NCI-H526 (cell line): ENCODE results near the gene CSTPP1.
"Not testable (repeated sequence)": the region's sequence is repeated elsewhere in the genome, so short reads cannot be mapped to it uniquely, and the experiment has no call there.

Source experiments
- DNase-seq, 2 experiments: peaks; one replicate each; lab custom pipeline; 2025; lab: John Stamatoyannopoulos, UW

CSTPP1 gene

DNA sequence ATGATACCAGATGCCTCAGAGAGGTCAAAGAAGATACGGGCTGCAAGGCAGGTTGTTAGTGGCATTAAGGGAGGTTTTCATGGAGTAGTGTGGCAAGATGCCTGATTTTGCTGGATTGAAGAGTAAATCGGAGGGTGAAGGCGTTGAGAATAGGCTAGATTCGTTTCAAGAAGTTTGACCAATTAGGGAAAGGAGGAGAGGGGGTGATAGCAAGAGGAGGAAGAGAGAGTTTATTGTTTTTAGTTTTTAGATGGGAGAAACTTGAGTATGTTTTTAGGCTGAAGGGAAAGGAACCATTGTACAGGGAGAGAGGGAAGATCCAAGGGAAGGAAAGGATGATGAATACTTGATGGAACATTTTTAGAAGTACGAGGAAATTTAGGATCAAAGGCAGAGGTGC, 16.5 kb downstream of the CSTPP1 start:
- no peak for DNase-seq

DNA sequence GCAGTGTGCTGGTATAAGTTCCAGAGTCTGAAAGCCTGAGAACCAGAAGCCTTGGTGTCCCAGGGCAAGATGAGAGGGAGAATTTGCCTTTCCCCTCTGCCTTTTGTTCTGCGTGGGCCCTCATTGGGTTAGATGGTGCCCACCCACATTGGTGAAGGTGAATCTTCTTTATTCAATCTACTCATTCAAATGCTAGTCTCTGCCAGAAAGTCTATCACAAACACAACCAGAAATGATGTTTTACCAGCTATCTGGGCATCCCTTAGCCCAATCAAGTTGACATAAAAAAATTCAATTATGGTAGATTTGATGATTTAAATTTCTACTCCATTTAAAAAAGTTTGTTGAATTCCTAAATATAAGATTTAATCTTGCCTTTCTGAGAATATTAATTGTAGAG, 22.2 kb downstream of the CSTPP1 start:
- DNase-seq, result no peak

GRCh38 chr11:46961041-46961440, 24.5 kb downstream of the CSTPP1 start:
- no peak for DNase-seq

GRCh38 chr11:46961886-46962285, 25.3 kb downstream of the CSTPP1 start:
- DNase-seq, result not testable (repeated sequence)

DNA sequence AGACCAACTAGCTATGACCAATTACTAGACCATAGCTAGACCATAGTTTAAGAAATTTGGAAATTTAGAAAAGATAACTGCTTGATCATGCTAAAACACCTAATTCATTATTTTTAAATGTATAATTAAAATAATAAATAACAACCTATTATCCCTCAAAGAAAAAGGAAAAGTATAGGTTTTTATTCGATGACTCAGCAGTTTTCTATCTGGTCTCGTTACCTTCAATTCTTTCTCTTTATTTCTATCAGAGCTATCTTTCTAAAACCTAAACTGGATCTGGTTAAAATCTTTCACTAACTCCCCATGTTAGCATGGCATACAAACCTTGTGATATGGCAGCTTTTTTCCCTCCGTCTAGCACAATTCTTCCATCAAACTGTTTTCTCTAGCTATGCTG, 27.3 kb downstream of the CSTPP1 start:
- DNase-seq, result no peak

GRCh38 chr11:46966773-46967172, 30.2 kb downstream of the CSTPP1 start:
- peak in 1 of 2 experiments; percentile 6 for DNase-seq

DNA sequence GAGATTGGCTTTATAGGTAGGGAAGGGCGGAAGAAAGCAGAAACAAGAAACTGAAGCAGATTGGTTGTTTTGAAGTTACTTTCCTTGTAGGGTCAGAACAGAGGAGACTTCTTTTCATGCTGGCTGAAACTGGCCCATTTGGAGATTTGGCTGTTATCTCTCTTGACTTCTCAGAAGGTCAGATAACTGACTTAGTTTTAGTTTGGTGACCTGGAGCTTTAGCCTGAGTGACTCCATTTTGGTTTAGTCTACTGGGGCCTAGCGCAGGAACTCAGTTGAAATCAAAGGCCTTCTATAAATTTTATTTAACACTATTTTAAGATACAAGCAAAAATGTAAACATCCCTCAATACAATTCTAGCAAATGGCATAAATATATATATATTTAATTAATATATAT, 31.4 kb downstream of the CSTPP1 start:
- no peak for DNase-seq

GRCh38 chr11:46969379-46969778, 32.8 kb downstream of the CSTPP1 start:
- DNase-seq, result no peak

- DNase-seq, result no peak
Observed at GRCh38 chr11:46970913-46971625, 34.5 kb downstream of the CSTPP1 start.

DNA sequence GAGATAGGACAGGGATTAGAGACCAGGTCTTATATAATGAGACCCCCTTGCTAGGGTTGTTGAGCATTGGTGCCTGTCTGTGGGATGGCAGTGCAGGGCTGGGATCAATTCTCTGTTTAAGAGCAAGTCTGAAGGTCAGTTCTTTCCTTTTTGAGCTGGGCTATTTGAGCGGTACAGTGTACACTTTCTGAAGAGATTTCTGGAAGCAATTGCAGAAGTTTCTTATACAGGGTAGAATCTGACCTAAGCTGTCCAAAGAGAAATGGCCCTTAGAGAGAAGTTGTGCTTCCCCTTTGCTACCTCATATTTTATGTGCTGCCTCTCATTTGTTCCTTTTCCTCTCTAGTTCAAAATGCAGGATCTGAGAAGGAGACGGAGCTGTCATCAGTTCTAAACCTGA, 35.8 kb downstream of the CSTPP1 start:
- no peak for DNase-seq

GRCh38 chr11:46972821-46973220, 36.3 kb downstream of the CSTPP1 start:
- no peak for DNase-seq

- DNase-seq, result no peak
Observed at GRCh38 chr11:46976182-46976854, 39.8 kb downstream of the CSTPP1 start.

DNA sequence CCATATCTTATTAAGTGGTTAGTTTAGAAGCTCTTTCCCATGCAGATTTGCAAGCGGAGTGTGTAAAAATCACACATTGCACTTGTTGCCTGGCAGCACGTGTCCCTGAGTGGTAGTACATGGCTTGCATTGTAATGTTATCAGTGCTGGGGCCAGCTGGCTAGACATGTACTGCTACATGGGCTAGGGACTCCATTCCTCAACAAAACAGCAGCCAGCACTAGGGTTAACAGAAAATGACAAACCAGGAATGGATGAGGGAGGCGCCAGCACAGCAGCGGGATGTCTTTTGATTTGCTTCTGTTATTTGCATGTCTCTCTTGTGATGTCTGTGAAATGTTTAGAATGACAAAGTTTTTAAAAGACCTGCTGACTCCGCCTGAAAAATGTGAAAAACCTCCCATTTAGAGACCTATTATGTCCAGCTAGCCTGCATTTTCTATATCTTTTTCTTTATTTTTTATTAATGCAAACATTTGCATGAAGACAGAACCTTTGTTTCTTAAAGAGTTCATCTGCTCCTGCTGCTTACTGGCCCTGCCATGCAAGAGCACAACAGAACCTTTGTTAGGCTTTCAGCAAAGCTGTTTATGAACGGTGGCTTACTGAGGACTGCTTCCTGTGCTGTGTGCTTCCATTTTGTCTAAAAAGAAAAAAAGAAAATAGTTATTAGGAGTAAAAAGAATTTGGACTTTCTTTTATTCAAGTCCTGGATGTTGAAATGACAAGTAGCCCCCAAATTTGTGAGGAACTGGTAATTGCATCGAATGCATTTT, 40.7 kb downstream of the CSTPP1 start:
- peak; percentile 95 to 96 for DNase-seq

- peak; percentile 61 to 74 for DNase-seq
Observed at GRCh38 chr11:46978005-46978491, 41.5 kb downstream of the CSTPP1 start.

- DNase-seq, result no peak
Observed at GRCh38 chr11:46979358-46979757, 42.8 kb downstream of the CSTPP1 start.

DNA sequence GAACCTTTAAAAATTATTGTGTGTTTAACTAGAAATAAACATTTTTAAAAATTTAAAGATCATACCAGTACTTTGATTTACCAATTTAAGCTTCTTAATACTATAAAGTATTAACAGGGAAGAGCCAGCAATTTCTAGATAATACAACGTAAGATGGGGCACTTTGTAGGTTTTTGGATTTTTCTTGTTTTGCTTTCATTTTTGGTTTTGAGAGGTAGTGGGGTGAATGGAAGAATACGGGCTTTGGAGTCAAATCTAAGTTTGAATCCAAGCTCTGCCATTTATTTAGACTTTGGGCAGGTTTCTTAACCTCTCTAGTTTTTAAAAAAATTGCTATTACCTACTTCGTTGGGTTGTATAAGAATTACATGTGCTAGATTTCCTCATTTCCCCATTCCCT, 44.9 kb downstream of the CSTPP1 start:
- no peak for DNase-seq

GRCh38 chr11:46982797-46983452, 46.4 kb downstream of the CSTPP1 start:
- DNase-seq, result no peak

- no peak for DNase-seq
Observed at GRCh38 chr11:46983598-46983997, 47.0 kb downstream of the CSTPP1 start.

- no peak for DNase-seq
Observed at GRCh38 chr11:46984548-46984947, 48.0 kb downstream of the CSTPP1 start.

DNA sequence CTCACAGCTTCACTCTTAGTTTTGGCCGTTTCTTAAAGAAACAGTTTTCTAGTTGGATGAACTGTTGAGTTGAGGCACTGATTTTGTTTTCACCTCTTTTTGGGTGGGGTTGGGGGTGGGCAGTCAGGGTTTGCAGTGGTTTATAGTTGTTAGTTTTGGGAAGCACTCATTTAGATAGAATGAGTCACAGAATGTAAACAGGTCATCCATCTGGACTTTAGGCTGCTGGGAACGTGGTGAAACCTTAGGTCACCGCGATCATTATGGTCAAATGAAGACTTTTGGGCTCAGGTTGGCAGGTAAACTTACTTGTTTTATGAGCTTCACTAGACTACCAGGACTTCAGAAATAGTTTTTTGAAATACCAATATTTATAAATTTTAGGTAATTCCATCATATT, 48.4 kb downstream of the CSTPP1 start:
- no peak for DNase-seq

- peak in 1 of 2 experiments; percentile 13 for DNase-seq
Observed at GRCh38 chr11:46987183-46987582, 50.6 kb downstream of the CSTPP1 start.

DNA sequence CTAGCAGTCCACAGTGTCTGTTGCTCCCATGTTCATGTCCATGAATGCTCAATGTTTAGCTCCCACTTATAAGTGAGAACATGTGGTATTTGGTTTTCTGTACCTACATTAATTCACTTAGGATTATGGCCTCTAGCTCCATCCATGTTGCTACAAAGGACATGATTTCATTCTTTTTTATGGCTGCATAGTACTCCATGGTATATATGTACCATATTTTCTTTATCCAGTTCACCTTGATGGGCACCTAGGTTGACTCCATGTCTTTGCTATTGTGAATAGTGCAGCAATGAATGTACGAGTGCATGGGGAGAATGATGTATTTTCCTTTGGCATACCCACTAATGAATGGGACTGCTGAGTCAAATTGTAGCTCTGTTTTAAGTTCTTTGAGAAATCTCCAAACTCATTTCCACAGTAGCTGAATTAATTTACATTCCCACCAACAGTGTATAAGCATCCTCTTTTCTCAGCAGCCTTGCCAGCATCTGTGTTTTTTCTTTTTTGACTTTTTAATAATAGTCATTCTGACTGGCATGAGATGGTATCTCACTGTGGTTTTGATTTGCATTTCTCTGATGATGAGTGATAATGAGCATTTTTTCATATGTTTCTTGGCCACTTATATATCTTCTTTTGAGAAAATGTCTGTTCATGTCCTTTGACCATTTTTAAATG, 53.4 kb downstream of the CSTPP1 start:
- DNase-seq, result not testable (repeated sequence)
